ENCODE measurements around the gene ZNF83. TPM values are rescaled to one million over a fixed set of nuclear protein-coding genes. Genes with fewer than 3 reads are reported as not detected.

The ZNF83 gene
- total and polyA plus RNA-seq, 2 of the 4 experiments (the other 2 are of a cell fraction) = 32.9 to 36.9 TPM

DNA sequence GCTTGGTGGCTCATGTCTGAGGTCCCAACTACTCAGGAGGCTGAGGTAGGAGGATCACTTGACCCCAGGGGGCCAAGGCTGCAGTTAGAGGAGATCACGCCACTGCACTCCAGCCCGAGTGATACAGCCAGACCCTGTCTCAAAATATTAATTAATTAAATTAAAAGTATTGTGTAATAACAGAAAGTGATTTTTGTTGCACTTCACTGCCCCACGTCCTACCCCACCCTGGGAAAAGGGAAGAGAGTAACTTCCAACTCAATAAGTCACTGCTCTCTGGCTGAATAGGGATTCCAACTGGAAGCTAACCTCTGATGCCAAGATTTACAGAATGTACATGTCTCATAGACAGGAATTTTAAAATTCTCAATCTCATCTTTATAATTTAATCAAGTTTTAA, 49.5 kb upstream of the ZNF83 start:
- Histone ChIP-seq H3K4ac (ENCODE audit: low read depth, low read length) (no peak overlapping the region), H3K14ac (replicated peaks; ENCODE audit: low read depth, low read length) (no peak overlapping the region), H2BK120ac (ENCODE audit: low read depth, low read length) (no peak overlapping the region), H2AK9ac (replicated peaks; ENCODE audit: low read depth, low read length, poor library complexity) (no peak overlapping the region), H3K4me3 (ENCODE audit: insufficient read depth, low read depth, low read length) (no peak overlapping the region), H3K36me3 (ENCODE audit: control insufficient read depth, insufficient read depth, low read length) (peaks cover 13% of the 10 kb centered on the region), H4K91ac (ENCODE audit: insufficient read depth, low read depth, low read length) (no peak overlapping the region), H3K9me1 (ENCODE audit: insufficient read depth, low read length) (peaks cover 8% of the 10 kb centered on the region), H3K27ac (ENCODE audit: insufficient read depth, low read length) (no peak overlapping the region), H3K9ac (ENCODE audit: low read depth, low read length) (no peak overlapping the region), H3K27me3 (ENCODE audit: control insufficient read depth, insufficient read depth, low read length) (no peaks in the 10 kb centered on the region), H3K4me2 (ENCODE audit: low read depth, low read length) (no peak overlapping the region), H2BK15ac (ENCODE audit: low read depth, low read length) (no peak overlapping the region), H3K56ac (ENCODE audit: extremely low read depth, insufficient read depth, low read length) (no peak overlapping the region), H4K5ac (ENCODE audit: low read depth, low read length) (no peak overlapping the region), H2BK20ac (ENCODE audit: low read depth, low read length) (no peak overlapping the region), H3K9me3 (ENCODE audit: control insufficient read depth, insufficient read depth, low read length) (no peaks in the 10 kb centered on the region), H3K79me1 (ENCODE audit: low read depth in 1 of 2, low read length in 2 of 2) (peaks cover 14 to 61% of the 10 kb centered on the region in 2 experiments), H4K20me1 (ENCODE audit: insufficient read depth, low read length) (no peaks in the 10 kb centered on the region), H2AK5ac (ENCODE audit: low read depth, low read length) (no peak overlapping the region), H2BK5ac (ENCODE audit: low read depth, low read length, poor library complexity, severe bottlenecking) (no peak overlapping the region), H2AFZ (replicated peaks; ENCODE audit: low read length, poor library complexity) (no peak overlapping the region), H3K18ac (ENCODE audit: low read depth, low read length) (no peak overlapping the region), H3K23ac (ENCODE audit: low read depth, low read length) (no peak overlapping the region), H4K8ac (ENCODE audit: low read depth in 2 of 2, low read length in 2 of 2) (no peak overlapping the region), H3K4me1 (ENCODE audit: control insufficient read depth, insufficient read depth, low read length) (peaks cover 7% of the 10 kb centered on the region)
- no peak for ATAC-seq (ENCODE audit: low read depth)
- dilution Hi-C loops (cut with HindIII; ENCODE audit: low sequenced_read_pairs, unreplicated experiment) (no loop called here), intact Hi-C loops (cut with micrococcal nuclease) (no loop called here), in situ Hi-C loops (cut with MboI; ENCODE audit: low sequenced_read_pairs) (no loop called here)
- no peak for TF ChIP-seq RCOR1 (IDR thresholded peaks at IDR 0.05; ENCODE audit: insufficient replicate concordance, low read length)
- peak; percentile 52 for TF ChIP-seq CEBPB (IDR thresholded peaks at IDR 0.05; ENCODE audit: low read depth, low read length)
- WGBS, 2 experiments (ENCODE audit: extremely low coverage in 2 of 2, insufficient read length in 1 of 2) = no CpG with 5 or more reads among the region's 3 CpGs
- POLR2A ChIA-PET (ENCODE audit: unreplicated experiment) = no interaction called here
- CTCF ChIA-PET = interaction anchor here (0.6 kb wide), 1 partner anchor 9 kb away, joined by 3 read pairs; no protein-coding TSS in a partner anchor
- no peak for DNase-seq
- no TSS peak for BruUV-seq (replicated peaks)
